ENCODE data around the gene SEC31A.
A peak's percentile ranks its signal among the peaks of the same experiment; 100 is the strongest.
"Not testable (repeated sequence)": the region's sequence is repeated elsewhere in the genome, so short reads cannot be mapped to it uniquely, and the experiment has no call there.

The SEC31A gene

DNA sequence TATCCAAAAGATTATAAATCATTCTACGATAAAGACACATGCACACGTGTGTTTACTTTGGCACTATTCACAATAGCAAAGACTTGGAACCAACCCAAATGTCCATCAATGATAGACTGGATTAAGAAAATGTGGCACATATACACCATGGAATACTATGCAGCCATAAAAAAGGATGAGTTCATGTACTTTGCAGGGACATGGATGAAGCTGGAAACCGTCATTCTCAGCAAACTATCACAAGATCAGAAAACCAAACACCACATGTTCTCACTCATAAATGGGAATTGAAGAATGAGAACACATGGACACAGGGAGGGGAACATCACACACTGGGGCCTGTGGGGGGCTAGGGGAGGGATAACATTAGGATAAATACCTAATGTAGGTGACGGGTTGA lies 57.9 kb downstream of the SEC31A start:
- not testable (repeated sequence) for DNase-seq (ENCODE audit: low spot score)

DNA sequence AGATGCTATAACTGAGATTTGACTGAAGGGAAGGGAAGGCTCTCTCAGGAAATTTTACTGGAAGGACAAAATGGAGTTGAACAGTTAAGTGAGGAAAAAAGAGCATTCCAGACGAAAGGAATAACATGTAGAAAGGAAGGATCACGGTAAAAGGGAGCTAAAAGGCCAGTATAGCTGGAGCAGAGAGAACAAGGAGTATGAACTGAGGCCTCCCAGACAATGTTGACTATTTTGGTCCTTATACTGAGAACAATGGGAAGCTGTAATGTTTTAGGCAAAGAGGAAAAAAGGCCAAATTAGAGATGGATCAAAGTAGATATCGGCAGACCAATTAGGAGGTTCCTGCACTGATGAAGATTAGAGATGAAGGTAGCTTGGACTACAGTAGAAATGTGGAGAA lies 65.5 kb downstream of the SEC31A start:
- no peak for DNase-seq (ENCODE audit: low spot score)

DNA sequence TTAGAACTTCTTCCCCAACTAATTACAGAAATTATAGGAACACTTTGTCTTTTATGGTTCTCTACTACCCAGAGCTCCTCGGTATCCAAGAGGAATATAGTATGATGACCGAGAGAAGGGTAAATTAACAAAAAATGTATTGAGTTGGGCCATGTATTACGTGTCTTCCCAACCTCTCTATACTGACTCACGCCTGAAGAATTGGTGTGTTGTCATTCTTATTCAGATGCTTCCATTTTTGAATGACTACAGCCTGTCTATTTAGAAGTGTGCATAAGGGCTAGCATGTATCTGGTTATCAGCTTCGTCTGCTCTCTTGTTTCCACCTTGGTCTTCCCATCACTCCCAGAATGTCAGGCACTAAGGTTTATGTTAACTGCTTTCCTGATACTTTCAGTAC lies 67.9 kb downstream of the SEC31A start:
- peak; percentile 29 for DNase-seq (ENCODE audit: low spot score)

DNA sequence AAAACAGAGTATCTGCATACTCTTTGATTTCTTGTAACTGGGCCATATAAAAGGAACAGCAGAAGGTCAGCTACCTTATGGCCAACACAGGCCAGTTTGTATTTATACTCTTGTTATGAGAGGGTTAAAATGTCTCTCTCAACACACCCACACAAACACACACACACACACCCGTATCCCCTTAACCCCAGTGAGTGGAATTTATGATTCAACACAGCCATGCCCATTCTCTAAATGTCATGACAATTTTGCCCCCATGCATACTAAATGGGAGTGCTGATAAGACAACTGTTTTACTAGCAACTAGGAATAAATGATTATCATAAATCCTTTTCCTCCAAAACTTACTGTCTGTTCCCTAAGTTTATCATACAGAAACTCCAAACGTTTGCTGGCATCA lies 70.3 kb downstream of the SEC31A start:
- DNase-seq (ENCODE audit: low spot score) = no peak

DNA sequence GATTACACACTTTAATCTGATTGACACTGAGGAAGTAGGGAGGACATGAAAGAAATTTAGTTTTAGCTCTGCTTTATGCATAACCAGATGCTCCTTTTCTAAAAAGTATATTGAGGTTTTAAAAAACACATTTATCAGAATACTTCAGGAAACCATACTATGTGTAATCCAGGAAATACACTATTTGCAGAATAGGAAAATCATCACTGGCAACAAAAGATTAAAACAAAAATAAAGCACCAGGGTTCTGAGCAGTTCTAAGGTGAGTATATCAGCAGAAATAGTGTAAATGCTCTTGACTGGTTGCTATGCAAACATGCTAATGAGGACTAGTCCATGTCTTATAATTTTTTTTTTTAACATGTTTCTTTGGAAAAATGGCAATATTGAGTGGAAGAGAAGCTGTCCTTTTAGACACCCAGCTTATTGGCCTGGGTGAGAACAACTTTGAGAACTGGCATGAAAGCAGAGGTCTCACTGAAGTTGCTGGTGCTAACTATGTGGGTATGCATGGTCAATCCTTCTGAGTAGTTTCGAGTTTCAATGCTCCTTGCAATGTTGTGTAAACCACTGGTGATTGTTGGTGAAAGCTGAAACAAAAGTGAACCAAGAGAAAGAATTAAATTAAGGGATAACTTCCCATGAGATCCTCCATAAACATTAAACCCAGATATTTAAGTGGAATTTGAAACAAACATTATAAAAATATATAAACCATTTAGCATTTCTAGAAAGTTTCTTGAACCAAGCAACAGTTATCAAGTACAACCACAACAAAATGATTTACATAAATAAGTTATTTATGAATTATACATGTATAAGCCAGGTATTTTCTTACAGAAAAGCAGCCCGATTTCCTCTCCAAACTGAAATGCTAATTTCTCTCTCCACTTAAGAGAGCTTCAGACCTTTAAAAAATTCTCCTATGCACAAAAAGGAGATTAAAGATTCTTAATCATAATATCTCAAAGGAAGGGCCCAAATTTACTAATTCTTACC lies 72.0 kb downstream of the SEC31A start:
- no peak for DNase-seq (ENCODE audit: low spot score)

DNA sequence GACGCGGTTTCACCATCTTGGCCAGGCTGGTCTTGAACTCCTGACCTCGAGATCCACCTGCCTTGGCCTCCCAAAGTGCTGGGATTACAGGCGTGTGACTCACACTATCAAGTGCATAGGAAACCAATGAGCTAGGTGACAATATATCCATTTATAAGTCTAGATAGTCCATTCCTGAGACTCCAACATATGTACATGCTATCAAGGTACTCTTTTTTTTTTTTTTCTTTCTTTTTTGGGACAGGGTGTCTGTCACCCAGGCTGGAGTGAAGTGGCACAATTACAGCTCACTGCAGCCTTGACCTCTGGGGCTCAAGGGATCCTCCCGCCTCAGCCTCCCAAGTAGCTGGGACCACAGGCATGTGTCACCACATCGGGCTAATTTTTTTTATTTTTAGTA lies 74.1 kb downstream of the SEC31A start:
- not testable (repeated sequence) for DNase-seq (ENCODE audit: low spot score)

DNA sequence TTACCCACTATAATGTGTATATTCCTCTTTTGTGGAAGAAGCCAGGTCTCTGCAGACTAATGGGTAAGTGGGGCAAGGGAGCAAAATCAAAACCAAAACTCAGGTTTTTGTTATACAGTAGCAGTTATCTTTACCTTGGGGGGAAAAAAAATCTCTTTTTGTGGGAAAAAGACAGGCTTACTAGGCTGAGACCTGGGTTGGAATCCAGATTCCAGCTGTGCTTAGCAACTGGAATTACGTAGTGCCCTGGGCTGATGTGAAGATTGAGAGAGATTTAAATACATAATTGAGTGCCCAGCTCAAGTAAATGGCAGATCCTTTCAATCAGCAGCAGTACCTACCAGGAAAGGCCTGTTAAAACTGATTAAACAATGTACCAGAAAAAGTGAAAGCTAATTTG lies 76.9 kb downstream of the SEC31A start:
- no peak for DNase-seq (ENCODE audit: low spot score)

DNA sequence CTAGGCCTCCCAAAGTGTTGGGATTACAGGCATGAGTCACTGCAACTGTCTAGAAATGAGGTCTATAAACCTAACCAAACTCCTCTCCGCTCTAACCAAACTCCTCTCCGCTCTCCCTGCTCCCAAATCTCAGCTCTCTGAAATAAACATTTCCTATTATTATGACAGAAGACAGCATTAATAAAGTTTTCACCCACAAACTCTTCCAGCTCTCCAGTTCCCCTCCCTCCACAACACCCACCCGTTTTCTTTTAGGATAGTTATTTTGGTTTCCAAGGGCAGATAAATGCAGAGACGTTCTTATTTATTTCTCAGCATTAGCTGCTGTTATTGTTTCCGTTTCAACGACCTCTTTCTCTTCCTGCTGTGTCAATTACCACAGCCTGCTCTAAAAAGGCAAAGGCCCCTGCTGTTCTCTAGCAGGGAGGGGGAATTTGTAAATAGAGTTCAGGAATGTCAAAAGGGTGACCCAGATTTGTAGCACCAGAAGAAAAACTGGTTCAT lies 79.1 kb downstream of the SEC31A start:
- no peak for DNase-seq (ENCODE audit: low spot score)

DNA sequence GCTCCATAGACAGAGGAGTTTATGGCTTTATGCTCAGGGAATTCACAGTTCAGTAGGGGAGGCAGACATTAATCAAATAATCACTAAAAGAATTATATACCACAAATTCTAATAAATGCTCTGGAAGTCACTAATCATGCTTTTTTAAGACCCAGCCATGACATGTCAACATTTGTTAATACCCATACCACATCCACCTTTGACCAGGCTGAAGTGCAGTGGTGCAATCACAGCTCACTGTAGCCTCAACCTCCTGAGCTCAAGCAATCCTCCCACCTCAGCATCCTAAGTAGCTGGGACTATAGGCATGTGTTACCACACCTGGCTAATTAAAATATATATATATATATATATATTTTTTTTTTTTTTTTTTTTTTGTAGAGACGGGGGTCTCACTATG lies 79.6 kb downstream of the SEC31A start:
- no peak for DNase-seq (ENCODE audit: low spot score)

DNA sequence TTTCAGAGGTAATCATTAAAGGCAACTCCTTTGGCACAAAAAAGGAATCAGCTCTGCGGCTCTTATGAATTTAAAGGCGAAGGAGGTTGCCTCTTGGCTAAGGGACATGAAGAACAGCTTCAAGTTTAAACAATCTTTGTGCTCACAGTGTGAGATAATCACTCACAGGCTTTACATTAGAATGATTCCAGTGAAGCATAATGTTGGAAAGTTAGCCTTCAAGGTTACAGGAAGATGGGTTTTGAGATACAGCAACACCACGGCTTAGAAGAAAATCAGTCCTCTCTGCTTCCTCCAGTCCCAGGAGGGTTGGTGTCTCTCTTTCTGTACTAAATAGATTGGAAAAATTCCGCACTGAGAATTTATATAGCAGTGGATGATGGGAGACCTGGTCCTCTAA lies 80.8 kb downstream of the SEC31A start:
- no peak for DNase-seq (ENCODE audit: low spot score)

DNA sequence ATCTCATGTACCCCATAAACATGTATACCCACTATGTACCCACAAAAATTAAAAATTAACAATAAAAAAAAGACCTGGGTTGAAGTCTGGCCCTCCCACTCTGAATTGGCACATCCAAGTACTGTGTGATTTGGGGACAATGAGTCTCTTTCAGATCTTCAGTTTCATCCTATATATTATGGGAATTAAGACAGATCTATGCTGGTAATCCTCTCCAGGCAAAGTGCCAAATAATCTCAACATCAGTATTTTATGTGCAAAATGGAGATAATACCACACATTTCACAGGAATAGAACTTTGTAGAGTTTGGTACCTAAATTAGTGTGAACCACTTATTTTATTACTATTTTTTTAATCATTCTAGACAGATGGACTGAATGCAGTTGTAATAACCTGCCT lies 81.3 kb downstream of the SEC31A start:
- no peak for DNase-seq (ENCODE audit: low spot score)

DNA sequence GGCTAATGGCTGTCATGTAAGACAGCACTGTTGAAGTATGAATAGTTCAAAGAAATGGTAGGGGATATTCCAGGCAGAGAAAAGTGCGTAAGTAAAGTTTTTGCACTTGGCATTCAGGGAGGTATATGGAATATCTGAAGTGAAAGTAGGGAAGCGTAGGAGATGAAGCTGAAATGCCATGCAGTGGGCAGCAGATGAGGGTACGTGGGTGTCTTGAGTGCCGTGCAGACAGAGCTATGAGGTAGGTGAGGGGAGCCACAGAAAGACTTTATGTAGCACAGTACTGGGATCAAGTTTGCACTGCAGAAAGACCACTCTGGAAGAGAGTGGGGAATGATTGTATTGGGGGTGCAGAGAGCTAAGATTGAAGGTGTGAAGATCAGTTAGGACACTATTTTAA lies 87.2 kb downstream of the SEC31A start:
- DNase-seq (ENCODE audit: low spot score) = no peak

DNA sequence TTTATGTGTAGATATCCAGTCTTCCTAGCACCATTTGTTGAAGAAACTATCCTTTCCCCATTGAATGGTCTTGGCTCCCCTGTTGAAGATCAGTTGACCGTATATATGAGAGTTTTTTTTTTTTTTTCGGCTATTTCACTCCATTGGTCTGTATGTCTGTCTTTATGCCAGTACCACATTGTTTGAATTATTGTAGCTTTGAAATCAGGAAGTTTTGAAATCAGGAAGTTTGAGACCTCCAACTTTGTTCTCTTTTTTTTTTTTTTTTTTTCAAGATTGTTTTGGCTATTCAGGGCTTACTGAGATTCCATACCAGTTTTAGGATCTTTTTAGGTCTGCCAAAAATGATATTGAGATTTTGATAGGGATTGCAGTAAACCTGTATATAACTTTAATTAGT lies 88.0 kb downstream of the SEC31A start:
- no peak for DNase-seq (ENCODE audit: low spot score)

DNA sequence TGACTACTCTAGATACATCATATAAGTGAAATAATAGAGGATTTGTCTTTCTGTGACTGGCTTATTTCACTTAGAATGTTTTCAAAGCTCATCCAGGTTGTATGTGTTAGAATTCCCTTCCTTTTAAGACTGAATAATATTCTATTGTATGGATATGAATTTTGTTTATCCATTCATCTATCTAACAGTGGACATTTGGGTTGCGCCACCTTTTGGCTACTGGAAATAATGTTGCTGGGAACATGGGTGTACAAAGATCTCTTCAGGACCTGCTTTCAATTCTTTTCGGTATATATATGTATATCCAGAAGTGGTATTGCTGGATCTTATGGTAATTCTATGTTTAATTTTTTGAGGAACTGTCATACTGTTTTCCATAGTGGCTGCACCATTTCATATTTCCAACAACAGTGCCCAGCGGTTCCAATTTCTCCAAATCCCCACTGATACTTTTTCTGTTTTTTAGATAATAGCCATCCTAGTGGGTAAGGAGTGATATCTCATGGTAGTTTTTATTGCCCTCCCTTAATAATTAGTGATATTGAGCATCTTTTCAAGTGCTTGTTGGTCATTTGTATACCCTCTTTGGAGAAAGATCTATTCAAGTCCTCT lies 88.9 kb downstream of the SEC31A start:
- no peak for DNase-seq (ENCODE audit: low spot score)

DNA sequence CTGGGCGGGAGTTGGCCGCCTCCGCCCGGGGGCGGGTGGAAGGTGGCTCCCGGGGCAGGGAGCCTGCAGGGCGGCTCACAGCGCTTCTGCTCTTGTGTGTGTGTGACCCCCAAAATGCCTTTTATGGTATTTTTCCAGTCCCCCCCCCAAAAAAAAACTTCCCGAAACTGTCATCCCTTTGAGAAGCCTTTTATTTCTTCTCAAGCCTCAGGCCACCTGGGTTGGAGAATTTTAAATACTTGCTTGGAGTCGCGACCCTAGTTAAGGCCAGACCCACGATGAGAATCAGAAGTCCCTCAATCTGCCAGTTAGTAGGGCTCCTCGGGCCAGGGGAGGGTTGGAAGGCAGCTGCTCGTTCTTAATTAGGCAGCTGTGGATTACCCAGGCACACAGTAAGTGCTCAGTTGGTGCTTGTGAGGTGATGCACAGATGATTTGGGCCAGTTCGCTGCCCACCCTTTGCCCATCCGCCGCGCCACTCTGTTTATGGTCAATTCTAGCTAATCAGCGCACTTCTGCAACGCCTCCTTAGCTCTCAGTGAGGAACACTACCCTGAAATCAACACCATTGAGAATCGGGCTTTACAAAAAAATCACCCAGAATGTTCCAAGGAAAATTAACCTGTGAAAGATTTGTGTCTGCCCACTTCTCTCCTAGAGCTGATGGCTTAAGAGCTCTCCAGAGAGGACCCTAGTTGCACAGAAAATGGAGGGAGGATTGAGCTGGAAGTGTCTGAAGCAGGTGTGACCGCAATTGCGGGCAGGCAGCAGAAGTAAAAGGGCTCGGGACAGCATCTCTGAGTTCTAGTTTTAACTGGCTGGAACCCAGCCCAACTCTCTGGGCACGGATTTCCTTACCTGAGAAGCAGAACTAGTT lies 91.7 kb downstream of the SEC31A start:
- DNase-seq (ENCODE audit: low spot score) = peak; percentile 26

DNA sequence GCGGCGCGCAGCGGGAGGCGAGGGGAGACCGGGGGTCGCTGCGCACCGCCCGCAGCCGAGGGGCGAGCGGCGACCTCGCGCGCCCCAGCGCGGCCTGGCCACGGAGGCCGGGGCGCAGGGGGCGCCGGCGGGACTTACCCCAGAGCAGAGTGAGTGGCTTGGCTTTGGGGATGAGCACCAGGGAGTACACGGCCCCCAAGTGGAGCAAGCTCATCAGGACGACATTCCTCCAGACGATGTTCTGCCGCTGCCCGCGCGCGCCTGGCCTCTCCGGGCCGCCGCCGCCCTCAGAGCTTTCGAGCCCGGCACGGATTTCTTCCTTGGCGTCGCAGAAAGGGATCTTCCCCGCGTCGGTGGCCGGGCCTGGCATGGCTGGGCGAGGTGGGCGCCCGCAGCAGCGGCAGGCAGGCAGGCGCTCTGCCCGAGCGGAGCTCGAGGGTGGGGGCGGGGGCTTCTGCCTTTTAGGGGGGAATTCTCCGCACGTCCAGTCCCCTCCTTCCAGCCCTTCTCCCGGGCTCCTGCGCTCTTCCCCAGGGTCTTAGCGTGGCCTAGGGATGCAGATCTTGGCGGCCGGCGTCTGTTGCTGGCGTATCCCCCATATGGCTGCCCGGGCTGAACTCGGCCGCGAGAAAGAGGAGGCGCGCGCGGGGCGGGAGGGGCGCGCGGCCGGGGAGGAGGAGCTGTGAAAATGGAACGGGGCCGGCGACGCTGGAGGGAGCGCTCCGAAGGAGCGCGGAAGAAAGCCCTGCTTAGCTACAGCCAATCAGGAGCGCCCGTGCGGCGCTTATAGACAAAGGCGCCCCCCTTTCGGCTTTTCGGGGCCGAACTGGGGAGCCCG lies 92.6 kb downstream of the SEC31A start, which contains the start of gene SCD5:
TSS of gene SCD5 (minus strand) at position 629 of the 838 bp plus-strand sequence. CDS start at position 370, 259 bp downstream.
- peak; percentile 94 for DNase-seq (ENCODE audit: low spot score)

DNA sequence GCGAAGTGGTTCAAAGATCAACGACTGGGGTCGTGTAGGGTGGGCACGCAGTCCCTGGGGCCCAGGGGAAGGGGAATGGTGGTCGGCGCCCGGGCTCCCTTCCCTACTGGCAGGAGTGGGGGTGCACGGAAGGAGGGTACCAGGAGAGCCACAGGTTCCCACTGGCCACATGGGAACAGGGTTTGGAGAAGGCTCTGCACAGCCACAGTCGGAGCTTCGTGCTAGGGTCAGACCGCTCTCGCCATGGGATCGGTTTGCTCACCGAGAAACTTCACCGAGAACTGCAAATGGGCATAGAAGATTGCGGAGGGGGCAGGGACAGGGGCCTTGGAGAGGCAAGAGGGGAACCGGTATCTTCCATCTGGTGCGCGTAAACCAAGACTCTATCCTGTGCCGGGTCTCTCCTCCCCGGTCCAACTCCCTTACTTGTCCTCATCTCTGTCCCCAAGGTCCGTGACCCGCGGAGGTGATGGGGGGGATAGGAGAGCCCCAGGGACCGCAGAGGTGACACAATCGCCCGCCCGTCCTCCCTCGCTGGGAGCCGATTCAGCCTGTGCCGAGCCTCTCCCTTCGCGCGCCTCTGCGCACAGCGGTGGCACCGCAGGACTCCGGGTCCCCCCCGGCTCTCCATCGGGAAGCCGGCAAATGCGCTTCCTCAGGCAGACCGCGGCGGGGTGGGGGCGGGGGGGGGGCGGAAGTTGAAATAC lies 93.4 kb downstream of the SEC31A start:
- peak; percentile 56 for DNase-seq (ENCODE audit: low spot score)

DNA sequence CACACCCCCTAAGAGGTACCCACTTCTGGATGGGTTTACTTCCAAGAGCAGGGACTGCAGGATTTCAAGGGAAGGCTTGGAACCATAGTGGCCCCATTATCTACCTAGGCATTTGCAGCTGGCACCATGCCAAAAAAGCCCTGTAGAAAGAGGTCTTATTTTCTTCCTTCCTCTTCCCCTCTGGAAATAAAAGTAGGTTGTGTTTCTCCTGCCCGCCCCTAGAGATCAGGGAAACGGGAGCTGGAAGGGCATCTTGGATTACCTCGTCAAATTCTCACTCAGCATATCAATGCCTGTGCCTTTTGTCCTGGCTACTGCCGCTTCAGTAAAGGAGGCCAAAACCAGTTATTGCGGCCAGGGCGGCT lies 93.9 kb downstream of the SEC31A start:
- DNase-seq (ENCODE audit: low spot score) = no peak

DNA sequence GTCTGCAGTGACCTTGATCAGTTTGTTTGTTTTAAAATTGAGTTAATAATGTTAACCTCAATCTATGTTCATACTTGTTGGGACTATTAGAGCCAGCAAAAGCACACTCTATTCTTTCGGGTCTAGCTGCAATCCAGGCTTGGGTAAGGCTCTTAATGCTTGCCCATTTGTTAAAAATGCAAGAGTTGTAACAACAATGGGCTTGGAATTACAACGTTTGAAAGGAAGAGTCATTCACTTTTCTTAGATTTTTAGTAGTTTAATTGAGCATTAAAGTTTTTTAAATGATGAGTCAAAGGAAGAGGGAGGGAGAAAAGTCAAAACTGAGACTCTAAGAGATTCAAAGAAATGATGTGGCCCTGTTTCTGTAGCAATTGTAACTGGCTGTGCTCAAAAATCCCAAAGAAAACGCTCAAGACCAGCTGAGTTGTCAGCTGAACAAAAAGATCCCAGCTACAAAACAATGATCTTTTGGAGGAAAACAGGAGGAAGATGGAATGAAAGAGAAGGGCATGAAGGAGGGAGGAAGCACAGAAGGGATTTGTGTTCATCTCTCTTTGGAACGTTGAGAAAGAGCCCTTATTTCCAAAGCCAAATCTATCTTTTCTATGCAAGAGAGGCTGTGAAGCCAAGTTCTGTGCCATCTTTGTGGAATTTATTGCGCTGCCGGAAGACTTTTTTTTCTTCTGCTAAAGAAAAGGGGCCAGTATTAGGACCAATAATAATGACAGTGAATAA lies 97.9 kb downstream of the SEC31A start:
- DNase-seq (ENCODE audit: low spot score) = peak; percentile 26

DNA sequence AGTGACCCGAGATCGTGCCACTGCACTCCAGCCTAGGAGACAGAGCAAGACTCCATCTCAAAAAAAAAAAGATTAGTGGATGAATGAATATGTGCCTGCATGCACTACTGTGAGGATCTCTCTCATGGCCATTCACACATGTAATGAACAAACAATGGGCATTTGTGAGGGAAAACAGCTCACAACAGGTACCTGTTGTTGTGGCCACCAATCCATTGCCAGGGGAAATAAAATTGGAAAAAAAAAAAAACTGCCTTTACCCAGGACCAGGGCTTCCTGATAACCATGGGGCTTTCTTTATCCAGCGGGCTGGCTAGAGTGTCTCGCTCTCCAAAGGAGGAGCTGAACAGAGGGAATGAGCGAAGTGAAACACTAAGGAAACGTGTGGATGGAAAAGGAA lies 99.8 kb downstream of the SEC31A start:
- DNase-seq (ENCODE audit: low spot score) = no peak
